K562 (cell line): Measurements from ENCODE around the gene ADD2. TPM values are rescaled to one million over a fixed set of nuclear protein-coding genes. Genes with fewer than 3 reads are reported as not detected.

ENCODE experiments used
- ATAC-seq: fragments of 200-7000 bp; cut with Tn5 transposase; 3 replicates; pipeline ENCODE4 v1.9.1; 2020; ENCODE audit warnings: moderate library complexity
- BruUV-seq: library from RNA; stranded (reverse); fragments of 400-500 nt; replicated peaks from 2 replicates; lab custom pipeline; 2021; lab: Mats Ljungman, UMichigan
- CTCF ChIA-PET: fragments of 300-600 bp; formaldehyde crosslinking; extraction: SDS; loops from one replicate; lab custom pipeline; 2021; ENCODE audit warnings: low intra/inter-chr PET ratio; lab: Yijun Ruan, JAX
- POLR2A ChIA-PET: fragments of 300-600, 350-650 bp; sonication (Branson Sonifier 250); formaldehyde crosslinking; extraction: SDS; loops from one replicate; lab custom pipeline; 2021; ENCODE audit warnings: antibody characterized with exemption, inconsistent platforms; lab: Yijun Ruan, JAX
- DNase-seq, 4 experiments: peaks; one replicate each; pipeline versions ENCODE4 v3.0.0 to v3.0.0-alpha.2; 2011 to 2018; ENCODE audit warnings: low spot score in 3 of 4, mixed read lengths in 3 of 4; ENCODE audit errors: extremely low read depth in 1 of 4
- FAIRE-seq: peaks from 2 replicates; lab custom pipeline; 2011; peaks lifted over from hg19 to GRCh38; lab: Jason Lieb, UNC
- H2AFZ ChIP-seq: 2 replicates; pipeline ENCODE4 v1.6.0; 2011; ENCODE audit warnings: low read depth, low read length, control low read depth, inconsistent platforms
- H3K27ac ChIP-seq: fragments of 200-600 bp; 3 replicates; pipeline ENCODE4 v1.8.0; 2011; ENCODE audit warnings: low read depth, mild to moderate bottlenecking, control low read depth, inconsistent platforms, low read length, moderate library complexity, mixed read lengths; ENCODE audit errors: extremely low read depth
- H3K27me3 ChIP-seq, 2 experiments: fragments of 300-600 bp in 1 of 2; 2 replicates in 1 of 2; 3 replicates in 1 of 2; pipeline versions ENCODE4 v1.6.0 to v1.8.0; 2011; ENCODE audit warnings: inconsistent platforms in 2 of 2, low read length in 2 of 2, mild to moderate bottlenecking in 1 of 2, mixed read lengths in 1 of 2, moderate library complexity in 1 of 2; ENCODE audit not compliant: control insufficient read depth in 2 of 2, insufficient read depth in 2 of 2
- H3K36me3 ChIP-seq: fragments of 300-600 bp; 3 replicates; pipeline ENCODE4 v1.8.0; 2011; ENCODE audit warnings: mild to moderate bottlenecking, low read length, inconsistent platforms; ENCODE audit not compliant: control insufficient read depth, insufficient read depth
- H3K4me1 ChIP-seq, 2 experiments: fragments of 200-600 bp in 1 of 2; replicated peaks in 1 of 2; 2 replicates in 1 of 2; 3 replicates in 1 of 2; pipeline versions ENCODE4 v1.5.1 to v1.8.0; 2011; ENCODE audit warnings: inconsistent platforms in 2 of 2, low read length in 2 of 2, mild to moderate bottlenecking in 1 of 2, mixed read lengths in 1 of 2, moderate library complexity in 1 of 2; ENCODE audit not compliant: control insufficient read depth in 2 of 2, insufficient read depth in 2 of 2
- H3K4me2 ChIP-seq: 2 replicates; pipeline ENCODE4 v1.6.1; 2011; ENCODE audit warnings: low read length, control low read depth, inconsistent platforms, mixed read lengths; ENCODE audit not compliant: insufficient read depth
- H3K4me3 ChIP-seq: fragments of 200-600 bp; sonication (generic), shearing (Covaris generic); 2 replicates; pipeline ENCODE4 v1.5.1; 2016; ENCODE audit warnings: control low read depth, inconsistent platforms
- H3K79me2 ChIP-seq: fragments of 200-600 bp; 3 replicates; pipeline ENCODE4 v1.8.0; 2011; ENCODE audit warnings: low read length, inconsistent platforms; ENCODE audit not compliant: control insufficient read depth, insufficient read depth
- H3K9ac ChIP-seq, 2 experiments: 2 replicates each; pipeline versions ENCODE4 v1.6.0 to v1.6.1; 2011; ENCODE audit warnings: low read depth in 2 of 2, low read length in 2 of 2, control low read depth in 1 of 2, inconsistent platforms in 1 of 2, mild to moderate bottlenecking in 1 of 2, mixed read lengths in 1 of 2; ENCODE audit not compliant: insufficient read depth in 1 of 2
- H3K9me1 ChIP-seq: one replicate; pipeline ENCODE4 v1.6.0; 2011; ENCODE audit warnings: inconsistent platforms, mild to moderate bottlenecking, low read length, moderate library complexity; ENCODE audit not compliant: control insufficient read depth, insufficient read depth
- H3K9me3 ChIP-seq: replicated peaks from 2 replicates; pipeline ENCODE4 v1.5.1; 2011; ENCODE audit warnings: low read depth, low read length, inconsistent platforms; ENCODE audit not compliant: control insufficient read depth, insufficient read depth
- H4K20me1 ChIP-seq: replicated peaks from 2 replicates; pipeline ENCODE4 v1.6.1; 2011; ENCODE audit warnings: low read length, inconsistent platforms, mixed read lengths; ENCODE audit not compliant: control insufficient read depth, insufficient read depth
- CGGBP1 ChIP-seq: fragments of 250-450 bp; sonication (Bioruptor Pico); IDR thresholded peaks from 2 replicates; pipeline ENCODE4 v1.9.0; 2021; ENCODE audit warnings: mild to moderate bottlenecking
- CXXC5 ChIP-seq: fragments of 250-450 bp; sonication (Bioruptor Pico); IDR thresholded peaks from 2 replicates; pipeline ENCODE4 v1.8.0; 2022; ENCODE audit warnings: inconsistent platforms, mild to moderate bottlenecking, moderate library complexity
- GABPB2 ChIP-seq: fragments of 250-450 bp; sonication (Bioruptor Pico); conservative IDR thresholded peaks from 2 replicates; pipeline ENCODE4 v1.5.1; 2021; ENCODE audit warnings: mild to moderate bottlenecking
- HSF4 ChIP-seq: fragments of 250-450 bp; sonication (Bioruptor Pico); IDR thresholded peaks from 2 replicates; pipeline ENCODE4 v2.1.2; 2022; ENCODE audit warnings: mild to moderate bottlenecking, moderate library complexity, borderline replicate concordance
- KAT2B ChIP-seq: IDR thresholded peaks from one replicate; pipeline ENCODE4 v1.6.1; 2012; ENCODE audit warnings: low read depth, mild to moderate bottlenecking, control low read depth, inconsistent platforms, low read length, moderate library complexity
- NR1H2 ChIP-seq: sonication (generic); formaldehyde crosslinking; IDR thresholded peaks from 2 replicates; pipeline ENCODE4 v1.4.0; 2020; ENCODE audit warnings: mild to moderate bottlenecking, missing genetic modification reagents
- NR2C2 ChIP-seq, 2 experiments: fragments of 200-800 bp in 1 of 2; sonication (Bioruptor generic) in 1 of 2; sonication (generic) in 1 of 2; formaldehyde crosslinking in 1 of 2; IDR thresholded peaks; 2 replicates each; pipeline versions ENCODE4 v1.6.1 to v1.8.0; 2016 to 2022; ENCODE audit warnings: mild to moderate bottlenecking in 1 of 2, missing compliant biosample characterization in 1 of 2, missing genetic modification characterization in 1 of 2, missing genetic modification reagents in 1 of 2
- PTRF ChIP-seq: fragments of 450-650 bp; IDR thresholded peaks from 2 replicates; pipeline ENCODE4 v1.6.1; 2016; ENCODE audit warnings: mild to moderate bottlenecking, missing genetic modification characterization, missing compliant biosample characterization
- RB1 ChIP-seq: fragments of 450-650 bp; IDR thresholded peaks from 2 replicates; pipeline ENCODE4 v1.6.1; 2017; ENCODE audit warnings: low read depth, mild to moderate bottlenecking
- RBM39 ChIP-seq: fragments of 200-400 bp; formaldehyde crosslinking; optimal IDR thresholded peaks from 2 replicates; pipeline ENCODE3; 2018; ENCODE audit warnings: low read depth, low read length
- SFPQ ChIP-seq: fragments of 200-400 bp; formaldehyde crosslinking; IDR thresholded peaks from 2 replicates; pipeline ENCODE4 v1.6.1; 2017; ENCODE audit warnings: mild to moderate bottlenecking, low read depth, low read length, moderate library complexity
- SLC30A9 ChIP-seq: fragments of 250-450 bp; sonication (Bioruptor Pico); IDR thresholded peaks from 2 replicates; pipeline ENCODE4 v1.8.0; 2022; ENCODE audit warnings: mild to moderate bottlenecking, moderate library complexity
- YBX1 ChIP-seq: fragments of 450-650 bp; IDR thresholded peaks from 2 replicates; pipeline ENCODE4 v1.7.1; 2016; ENCODE audit warnings: mild to moderate bottlenecking
- YY1 ChIP-seq, 3 experiments: IDR thresholded peaks; 2 replicates each; pipeline ENCODE4 v1.6.1; 2011; ENCODE audit warnings: low read length in 2 of 3, mild to moderate bottlenecking in 2 of 3, moderate library complexity in 2 of 3, borderline replicate concordance in 1 of 3, control low read depth in 1 of 3, low read depth in 1 of 3; ENCODE audit not compliant: insufficient read depth in 3 of 3, insufficient replicate concordance in 2 of 3, control insufficient read depth in 1 of 3, insufficient read length in 1 of 3; ENCODE audit errors: extremely low read depth in 1 of 3
- ZEB2 ChIP-seq: fragments of 450-650 bp; IDR thresholded peaks from 2 replicates; pipeline ENCODE4 v1.6.1; 2016
- WGBS: fragments of 100-300 bp; shearing (Covaris generic); methylation state at CpG from one replicate; pipeline ENCODE4 v1.1.6; 2016; ENCODE audit warnings: low coverage, mixed read lengths; ENCODE audit not compliant: insufficient coverage; ENCODE audit errors: missing lambda C conversion rate; 5-methylcytosine and 5-hydroxymethylcytosine counted together
- in situ Hi-C: fragments of 300-500 bp; cut with MboI; formaldehyde crosslinking; loops from 4 replicates; pipeline ENCODE4 v1.15.0; 2018; ENCODE audit warnings: inconsistent platforms, mixed read lengths
- intact Hi-C: fragments of 100-400 bp; cut with micrococcal nuclease; formaldehyde crosslinking; loops from 2 replicates; pipeline ENCODE4 v1.14.2; 2022
- polyA plus RNA-seq, 8 experiments: library from polyadenylated mRNA; depleted of rRNA in 4 of 8; stranded (reverse) in 5 of 8; unstranded in 3 of 8; fragments of >200 nt; fragmentation: Nextera tagmentation in 2 of 8; fragmentation: Illumina TruSeq in 1 of 8; extraction: Ambion mirVana in 2 of 8; extraction: Trizol in 1 of 8; gene quantifications; 2 replicates each; pipeline versions ENCODE4 v1.2.1 to v1.2.3, GENCODE V29; 2011 to 2014; ENCODE audit warnings: inconsistent platforms in 1 of 8, missing spikeins in 1 of 8
- total RNA-seq, 7 experiments: library from RNA; depleted of rRNA in 6 of 7; stranded (reverse); fragments of >200 nt in 6 of 7; fragmentation: Illumina TruSeq in 2 of 7; extraction: Trizol in 2 of 7; gene quantifications; 2 replicates each; pipeline versions ENCODE4 v1.2.1 to v1.2.3, GENCODE V29; 2011 to 2021; ENCODE audit warnings: low replicate concordance in 1 of 7

The ADD2 gene
- total and polyA plus RNA-seq, 9 of the 15 experiments (the other 6 are each of a cell fraction or from before 2014, with no cell fraction given): 3.5 to 63.0 (median 36.2) TPM

GRCh38 chr2:70767079-70767698 lies 811 bp downstream of the ADD2 start:
- intact Hi-C loops: loop anchor here (5.0 kb wide), 2 partner anchors 60 to 465 kb away; partner anchors contain the start of gene FAM136A
- ChIA-PET CTCF (interaction anchor here (0.6 to 2.4 kb wide), 7 partner anchors 24 to 119 kb away, joined by 3 to 32 read pairs (median 5); no protein-coding TSS in a partner anchor), POLR2A (interaction anchor here (1.1 to 1.8 kb wide), 5 partner anchors 8 to 110 kb away, joined by 3 to 7 read pairs (median 5); no protein-coding TSS in a partner anchor)
- peak; percentile 55 to 79 (median 74) for DNase-seq
- Histone ChIP-seq H3K9me3 (no peaks in the 10 kb centered on the region), H3K4me3 (peak overlapping the region; percentile 73), H3K79me2 (peaks cover 14% of the 10 kb centered on the region), H3K9ac (peak overlapping the region; percentile 74 to 95), H3K4me2 (peak overlapping the region; percentile 83), H3K4me1 (peaks cover 2 to 12% of the 10 kb centered on the region in 2 experiments; a peak in 4 of 5 replicates), H2AFZ (peak overlapping the region; percentile 98), H3K36me3 (no peaks in the 10 kb centered on the region), H3K27me3 (no peaks in the 10 kb centered on the region; a peak in 1 of 5 replicates), H3K9me1 (no peaks in the 10 kb centered on the region), H3K27ac (peak overlapping the region; percentile 65; the same call in 2 of the 3 replicates), H4K20me1 (no peaks in the 10 kb centered on the region)
- no peak for FAIRE-seq
- ATAC-seq: peak; percentile 86
- BruUV-seq: no TSS peak
- in situ Hi-C loops: no loop called here
- WGBS: under 1% methylated on average over 27 of the region's 51 CpGs
- no peak for TF ChIP-seq CGGBP1 (CRISPR knock-in tag)
- TF ChIP-seq SFPQ: no peak
- TF ChIP-seq NR2C2 (CRISPR knock-in tag; IDR thresholded peaks at IDR 0.05): no peak
- TF ChIP-seq NR2C2 (tag; IDR thresholded peaks at IDR 0.05): no peak
- TF ChIP-seq NR1H2 (CRISPR knock-in tag): no peak
- TF ChIP-seq HSF4 (CRISPR knock-in tag): no peak
- TF ChIP-seq GABPB2 (CRISPR knock-in tag): no peak
- no peak for TF ChIP-seq KAT2B
- TF ChIP-seq YBX1: no peak
- no peak for TF ChIP-seq ZEB2
- TF ChIP-seq SLC30A9 (CRISPR knock-in tag): no peak
- peak; percentile 73 for TF ChIP-seq CXXC5 (CRISPR knock-in tag)
- peak; percentile 64; the same call in 1 of the 2 replicates for TF ChIP-seq RB1
- TF ChIP-seq PTRF (tag): no peak
- TF ChIP-seq RBM39: no peak
- TF ChIP-seq YY1 (IDR thresholded peaks at IDR 0.05; ENCODE audit: borderline replicate concordance in 1 of 3, control insufficient read depth in 1 of 3, extremely low read depth in 1 of 3, insufficient read depth in 3 of 3, insufficient read length in 1 of 3, insufficient replicate concordance in 2 of 3, low read depth in 1 of 3, low read length in 2 of 3): peak in 1 of 3 experiments; percentile 10
